C1 segment of cervical spinal cord (tissue), 14 donors: ENCODE data around the gene MRPL14.
A peak's percentile ranks its signal among the peaks of the same experiment; 100 is the strongest.

Experiments used
- DNase-seq, 14 donors: peaks; one replicate each; lab custom pipeline; 2025; lab: John Stamatoyannopoulos, UW

Gene MRPL14

GRCh38 chr6:44126320-44127149 is 717 bp downstream of the MRPL14 start:
- peak in 7 of 14 donors; percentile 20 to 66 (median 40) for DNase-seq

GRCh38 chr6:44123544-44123943 is 3.7 kb downstream of the MRPL14 start:
- DNase-seq: no peak

- no peak for DNase-seq
Measured at GRCh38 chr6:44122801-44123200, 4.5 kb downstream of the MRPL14 start.

GRCh38 chr6:44120692-44121443 is 6.4 kb downstream of the MRPL14 start:
- DNase-seq: no peak

- no peak for DNase-seq
Measured at GRCh38 chr6:44119704-44120262, 7.5 kb downstream of the MRPL14 start.

GRCh38 chr6:44117397-44118128 is 9.7 kb downstream of the MRPL14 start:
- DNase-seq: no peak

GRCh38 chr6:44116641-44117382 is 10.4 kb downstream of the MRPL14 start:
- no peak for DNase-seq

GRCh38 chr6:44115866-44116265 is 11.4 kb downstream of the MRPL14 start:
- DNase-seq: no peak

- DNase-seq: no peak
Measured at GRCh38 chr6:44113414-44113813, 13.8 kb downstream of the MRPL14 start.

GRCh38 chr6:44111434-44112417 is 15.5 kb downstream of the MRPL14 start:
- DNase-seq: no peak

- DNase-seq: no peak
Measured at GRCh38 chr6:44110966-44111365, 16.3 kb downstream of the MRPL14 start.

- no peak for DNase-seq
Measured at GRCh38 chr6:44110005-44110676, 17.1 kb downstream of the MRPL14 start.

GRCh38 chr6:44109212-44109611 is 18.0 kb downstream of the MRPL14 start:
- no peak for DNase-seq

GRCh38 chr6:44108471-44108870 is 18.8 kb downstream of the MRPL14 start:
- DNase-seq: no peak

- DNase-seq: no peak
Measured at GRCh38 chr6:44107017-44107416, 20.2 kb downstream of the MRPL14 start.

GRCh38 chr6:44105993-44106740 is 21.1 kb downstream of the MRPL14 start:
- DNase-seq: no peak

GRCh38 chr6:44105146-44105545 is 22.1 kb downstream of the MRPL14 start:
- DNase-seq: peak in 4 of 14 donors; percentile 17 to 29 (median 24)

- DNase-seq: peak in 5 of 14 donors; percentile 17 to 36 (median 21)
Measured at GRCh38 chr6:44104481-44105021, 22.7 kb downstream of the MRPL14 start.
